ENCODE measurements around the gene APOL2.

The APOL2 gene

DNA sequence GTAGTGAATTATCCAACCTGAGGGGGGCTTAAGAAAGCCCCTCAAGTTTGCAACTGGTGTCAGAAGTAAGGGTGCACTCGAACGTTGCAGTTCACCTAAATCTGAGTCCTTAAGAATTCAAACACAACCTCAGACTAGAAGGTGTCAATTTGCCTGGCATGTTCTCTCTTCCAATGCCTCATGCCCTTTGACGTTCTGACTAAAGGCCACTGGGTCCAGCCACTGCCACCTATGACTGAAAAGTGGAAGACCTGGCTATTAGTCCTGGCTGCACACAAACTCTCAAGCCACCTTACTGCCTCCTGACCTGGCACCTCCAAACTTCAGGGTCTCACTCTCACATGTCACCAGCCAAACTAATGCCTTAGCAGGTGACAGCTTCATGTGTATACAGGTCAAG, 45.8 kb downstream of the APOL2 start:
- ATAC-seq (ENCODE audit: insufficient read depth, low read depth) = no peak
- H3K27ac ChIP-seq (ENCODE audit: low read length) = no peak overlapping the region
- no peaks in the 10 kb centered on the region for H3K79me2 ChIP-seq (ENCODE audit: insufficient read depth, low read length)
- H4K20me1 ChIP-seq (ENCODE audit: insufficient read depth, low read length) = no peaks in the 10 kb centered on the region
- no peak overlapping the region for H3K9ac ChIP-seq (ENCODE audit: low read depth, low read length)
- DNase-seq = no peak
- H3K27me3 ChIP-seq (ENCODE audit: insufficient read depth, low read length, poor library complexity) = no peaks in the 10 kb centered on the region
- no peaks in the 10 kb centered on the region for H3K9me3 ChIP-seq (ENCODE audit: insufficient read depth, low read length, severe bottlenecking)
- no peak overlapping the region for H3K4me2 ChIP-seq (ENCODE audit: insufficient read depth, low read length)
- no peak overlapping the region for H3K4me3 ChIP-seq (ENCODE audit: low read depth in 1 of 2, low read length in 2 of 2)
- H3K36me3 ChIP-seq (ENCODE audit: insufficient read depth, low read length) = no peaks in the 10 kb centered on the region
- no peak overlapping the region for H2AFZ ChIP-seq (ENCODE audit: low read depth, low read length)
- peaks cover 23% of the 10 kb centered on the region for H3K4me1 ChIP-seq (ENCODE audit: insufficient read depth, low read length)
- TF ChIP-seq CTCF (IDR thresholded peaks at IDR 0.05; ENCODE audit: borderline replicate concordance, extremely low read depth, low read length, poor library complexity, severe bottlenecking) (no peak), EZH2 (IDR thresholded peaks at IDR 0.05; ENCODE audit: borderline replicate concordance, low read depth, low read length, severe bottlenecking) (no peak)

- Histone ChIP-seq H4K20me1 (ENCODE audit: insufficient read depth, low read length) (no peaks in the 10 kb centered on the region), H2AFZ (ENCODE audit: low read depth, low read length) (no peak overlapping the region), H3K4me2 (ENCODE audit: insufficient read depth, low read length) (no peak overlapping the region), H3K4me1 (ENCODE audit: insufficient read depth, low read length) (peaks cover 18% of the 10 kb centered on the region), H3K27me3 (ENCODE audit: insufficient read depth, low read length, poor library complexity) (no peaks in the 10 kb centered on the region), H3K4me3 (ENCODE audit: low read depth in 1 of 2, low read length in 2 of 2) (no peak overlapping the region), H3K9ac (ENCODE audit: low read depth, low read length) (no peak overlapping the region), H3K27ac (ENCODE audit: low read length) (no peak overlapping the region), H3K36me3 (ENCODE audit: insufficient read depth, low read length) (no peaks in the 10 kb centered on the region), H3K9me3 (ENCODE audit: insufficient read depth, low read length, severe bottlenecking) (no peaks in the 10 kb centered on the region), H3K79me2 (ENCODE audit: insufficient read depth, low read length) (no peaks in the 10 kb centered on the region)
- no peak for DNase-seq
- TF ChIP-seq EZH2 (IDR thresholded peaks at IDR 0.05; ENCODE audit: borderline replicate concordance, low read depth, low read length, severe bottlenecking) (no peak), CTCF (IDR thresholded peaks at IDR 0.05; ENCODE audit: borderline replicate concordance, extremely low read depth, low read length, poor library complexity, severe bottlenecking) (no peak)
- no peak for ATAC-seq (ENCODE audit: insufficient read depth, low read depth)
These were observed 46.2 kb downstream of the APOL2 start for GRCh38 chr22:36193171-36193570.

DNA sequence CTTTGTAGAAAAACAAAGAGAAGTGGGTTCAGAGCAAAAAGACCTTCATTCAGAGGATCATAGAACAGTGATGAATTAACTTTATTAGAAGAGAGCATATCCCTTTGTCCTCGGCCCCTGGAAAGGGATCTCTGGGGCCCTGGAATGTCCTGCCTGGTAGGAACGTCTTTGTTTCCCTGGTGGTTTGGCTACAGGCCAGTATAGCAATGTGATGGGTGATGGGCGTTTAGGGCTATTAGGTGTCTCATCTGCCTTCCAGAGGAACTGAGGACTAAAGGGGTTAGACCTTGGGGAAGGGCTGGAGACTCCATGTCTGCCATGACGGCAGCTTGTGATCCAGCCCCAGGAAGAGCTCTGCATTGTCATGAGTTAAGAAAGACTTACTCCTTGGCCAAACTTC, 46.8 kb downstream of the APOL2 start:
- Histone ChIP-seq H3K4me3 (ENCODE audit: low read depth in 1 of 2, low read length in 2 of 2) (no peak overlapping the region), H3K4me1 (ENCODE audit: insufficient read depth, low read length) (peaks cover 12% of the 10 kb centered on the region), H3K36me3 (ENCODE audit: insufficient read depth, low read length) (no peaks in the 10 kb centered on the region), H3K4me2 (ENCODE audit: insufficient read depth, low read length) (no peak overlapping the region), H3K9ac (ENCODE audit: low read depth, low read length) (no peak overlapping the region), H3K79me2 (ENCODE audit: insufficient read depth, low read length) (no peaks in the 10 kb centered on the region), H3K27me3 (ENCODE audit: insufficient read depth, low read length, poor library complexity) (no peaks in the 10 kb centered on the region), H4K20me1 (ENCODE audit: insufficient read depth, low read length) (no peaks in the 10 kb centered on the region), H2AFZ (ENCODE audit: low read depth, low read length) (no peak overlapping the region), H3K9me3 (ENCODE audit: insufficient read depth, low read length, severe bottlenecking) (no peaks in the 10 kb centered on the region), H3K27ac (ENCODE audit: low read length) (no peak overlapping the region)
- TF ChIP-seq EZH2 (IDR thresholded peaks at IDR 0.05; ENCODE audit: borderline replicate concordance, low read depth, low read length, severe bottlenecking) (no peak), CTCF (IDR thresholded peaks at IDR 0.05; ENCODE audit: borderline replicate concordance, extremely low read depth, low read length, poor library complexity, severe bottlenecking) (no peak)
- DNase-seq (no peak), ATAC-seq (ENCODE audit: insufficient read depth, low read depth) (no peak)
